Keratinocyte (primary cell): ENCODE data around the gene HIPK4.

Source experiments
- EZH2 ChIP-seq: IDR thresholded peaks from one replicate; pipeline ENCODE4 v1.6.1; 2012; ENCODE audit warnings: inconsistent platforms, mild to moderate bottlenecking, low read length, moderate library complexity
- TF ChIP-seq, protein P1 (sequence below), 3 experiments: IDR thresholded peaks in 1 of 3; conservative IDR thresholded peaks in 1 of 3; optimal IDR thresholded peaks in 1 of 3; 2 replicates in 2 of 3; 3 replicates in 1 of 3; pipeline versions ENCODE3 to v1.5.1; 2011; ENCODE audit warnings: low read length in 3 of 3, mild to moderate bottlenecking in 3 of 3, moderate library complexity in 2 of 3, control low read depth in 1 of 3, inconsistent platforms in 1 of 3; ENCODE audit not compliant: insufficient read depth in 2 of 3; ENCODE audit errors: extremely low read depth in 1 of 3

DNA sequence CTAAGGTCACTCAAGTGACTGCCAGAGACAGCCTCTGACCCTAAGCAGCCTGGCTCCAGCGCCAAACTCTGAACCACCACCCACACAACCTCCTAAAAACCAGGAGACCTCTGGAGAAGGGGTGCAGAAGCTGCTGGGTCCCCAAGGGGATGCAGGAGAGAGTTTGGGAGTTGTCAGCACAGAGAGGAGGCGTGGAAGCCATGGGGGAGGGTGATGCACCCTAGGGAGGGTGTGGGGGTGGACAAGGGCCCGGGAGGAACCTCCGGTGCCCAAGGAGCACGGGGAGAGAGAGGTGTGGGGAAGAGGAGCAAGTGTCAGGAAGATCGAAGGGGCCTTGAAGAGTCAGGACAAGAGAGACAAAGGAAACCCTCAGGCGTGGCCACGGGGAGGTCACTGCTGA, 2.1 kb upstream of the HIPK4 start:
- TF ChIP-seq, protein P1, sequence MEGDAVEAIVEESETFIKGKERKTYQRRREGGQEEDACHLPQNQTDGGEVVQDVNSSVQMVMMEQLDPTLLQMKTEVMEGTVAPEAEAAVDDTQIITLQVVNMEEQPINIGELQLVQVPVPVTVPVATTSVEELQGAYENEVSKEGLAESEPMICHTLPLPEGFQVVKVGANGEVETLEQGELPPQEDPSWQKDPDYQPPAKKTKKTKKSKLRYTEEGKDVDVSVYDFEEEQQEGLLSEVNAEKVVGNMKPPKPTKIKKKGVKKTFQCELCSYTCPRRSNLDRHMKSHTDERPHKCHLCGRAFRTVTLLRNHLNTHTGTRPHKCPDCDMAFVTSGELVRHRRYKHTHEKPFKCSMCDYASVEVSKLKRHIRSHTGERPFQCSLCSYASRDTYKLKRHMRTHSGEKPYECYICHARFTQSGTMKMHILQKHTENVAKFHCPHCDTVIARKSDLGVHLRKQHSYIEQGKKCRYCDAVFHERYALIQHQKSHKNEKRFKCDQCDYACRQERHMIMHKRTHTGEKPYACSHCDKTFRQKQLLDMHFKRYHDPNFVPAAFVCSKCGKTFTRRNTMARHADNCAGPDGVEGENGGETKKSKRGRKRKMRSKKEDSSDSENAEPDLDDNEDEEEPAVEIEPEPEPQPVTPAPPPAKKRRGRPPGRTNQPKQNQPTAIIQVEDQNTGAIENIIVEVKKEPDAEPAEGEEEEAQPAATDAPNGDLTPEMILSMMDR (optimal IDR thresholded peaks at IDR 0.05 in 1 of 3, IDR thresholded peaks at IDR 0.05 in 1 of 3, conservative IDR thresholded peaks at IDR 0.05 in 1 of 3; ENCODE audit: extremely low read depth in 1 of 3, insufficient read depth in 2 of 3, low read length in 3 of 3) = no peak
- TF ChIP-seq EZH2 = no peak
